Left hindlimb (tissue), 1 donor: ENCODE data around the gene GPR61.
A peak's percentile ranks its signal among the peaks of the same experiment; 100 is the strongest.

Source experiments
- DNase-seq: peaks from one replicate; pipeline ENCODE4 v3.0.0-alpha.2; 2018

Gene GPR61

DNA sequence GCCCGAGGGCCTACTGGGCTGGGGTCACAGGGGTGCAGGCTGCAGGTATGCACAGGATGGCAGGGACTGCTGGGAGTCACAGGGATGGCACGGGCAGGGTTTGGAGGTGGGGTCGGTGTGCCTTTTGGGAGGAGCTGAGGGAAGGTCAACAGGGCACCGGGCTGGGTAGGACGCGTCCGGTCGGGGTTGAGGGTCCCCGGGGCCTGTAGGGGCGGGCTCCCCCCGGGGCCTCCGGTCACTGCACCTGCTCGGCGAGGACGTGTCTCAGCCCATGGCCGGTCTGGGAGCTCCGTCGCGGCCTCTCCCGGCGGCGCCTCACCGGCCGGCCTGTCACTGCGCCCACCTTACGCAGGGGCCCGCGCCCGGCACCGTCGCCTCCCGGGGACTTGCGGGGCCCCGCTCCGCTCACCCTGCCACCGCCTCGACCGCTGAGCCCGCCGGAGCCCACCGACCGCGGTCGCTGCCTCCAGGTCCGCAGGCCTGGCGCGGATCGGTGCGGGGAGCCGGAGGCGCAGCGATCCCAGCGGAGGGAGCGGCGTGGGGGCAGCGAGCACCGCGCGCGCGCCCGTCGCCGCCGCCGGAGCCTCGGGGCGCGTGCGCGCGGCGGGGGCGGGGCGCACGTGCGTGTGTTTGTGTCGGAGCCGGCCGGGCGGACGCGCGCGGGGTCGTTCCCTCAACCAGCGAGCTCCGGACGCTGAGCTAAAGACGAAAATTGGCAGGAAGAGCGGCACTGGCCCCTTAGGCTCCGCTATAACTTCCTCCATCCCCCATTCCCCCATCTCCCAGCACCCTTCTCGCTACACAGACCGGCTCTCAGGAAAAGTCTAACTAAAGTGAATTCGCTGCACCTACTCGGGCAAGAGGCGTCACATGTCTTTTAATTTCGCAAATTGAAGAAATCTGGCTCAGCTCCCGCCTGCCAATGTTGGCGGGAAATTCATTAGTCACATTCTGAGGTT, 30.2 kb upstream of the GPR61 start, which contains the start of gene AMIGO1:
Gene AMIGO1, minus strand, starts transcription at position 552 of the 959 bp plus-strand sequence. CDS start 815 bp downstream, outside the sequence.
- peak; percentile 75 for DNase-seq

DNA sequence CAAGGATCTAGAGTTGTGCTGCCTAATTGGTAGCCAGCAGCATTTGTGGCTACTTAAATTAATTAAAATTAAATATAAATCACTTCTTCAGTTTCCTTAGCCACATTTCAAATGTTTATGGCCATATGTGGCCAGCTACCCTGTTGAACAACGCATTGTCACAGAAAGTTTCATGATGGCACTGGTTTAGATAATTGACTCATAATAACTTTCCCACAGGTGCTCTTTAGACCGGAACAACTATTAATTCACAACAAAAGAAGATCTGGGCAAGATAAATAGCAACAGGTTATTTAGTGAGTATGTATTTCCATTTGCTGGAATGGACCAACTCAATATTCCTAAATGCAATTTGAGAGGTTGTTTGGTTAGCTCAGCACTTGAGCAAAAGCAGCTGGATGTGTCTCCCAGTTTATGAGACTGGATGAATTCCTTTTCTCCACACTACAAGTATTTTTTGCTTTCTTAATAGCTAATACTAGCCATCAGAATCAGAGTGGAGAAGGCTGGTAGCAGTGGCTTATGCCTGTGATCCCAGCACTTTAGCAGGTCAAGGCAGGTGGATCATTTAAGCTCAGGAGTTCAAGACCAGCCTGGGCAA, 26.5 kb upstream of the GPR61 start:
- no peak for DNase-seq

DNA sequence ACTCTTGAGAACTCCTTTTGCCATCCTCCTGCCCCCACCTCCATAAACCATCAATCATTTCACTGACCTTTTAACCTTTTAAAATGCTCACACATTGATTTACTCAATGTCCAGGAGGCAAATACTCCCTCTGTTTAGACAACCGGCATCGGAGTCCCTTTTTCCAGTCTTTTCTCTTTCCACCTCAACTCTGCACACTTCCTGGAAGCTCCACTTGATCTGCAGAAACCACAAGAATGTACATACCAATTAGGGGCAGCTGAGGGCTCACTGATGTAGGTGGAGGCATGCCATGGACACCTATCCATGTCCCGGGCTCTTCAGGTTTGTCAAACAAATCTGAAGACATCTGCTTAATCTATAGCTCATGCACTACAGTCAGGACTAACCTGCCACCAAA, 24.8 kb upstream of the GPR61 start:
- no peak for DNase-seq

DNA sequence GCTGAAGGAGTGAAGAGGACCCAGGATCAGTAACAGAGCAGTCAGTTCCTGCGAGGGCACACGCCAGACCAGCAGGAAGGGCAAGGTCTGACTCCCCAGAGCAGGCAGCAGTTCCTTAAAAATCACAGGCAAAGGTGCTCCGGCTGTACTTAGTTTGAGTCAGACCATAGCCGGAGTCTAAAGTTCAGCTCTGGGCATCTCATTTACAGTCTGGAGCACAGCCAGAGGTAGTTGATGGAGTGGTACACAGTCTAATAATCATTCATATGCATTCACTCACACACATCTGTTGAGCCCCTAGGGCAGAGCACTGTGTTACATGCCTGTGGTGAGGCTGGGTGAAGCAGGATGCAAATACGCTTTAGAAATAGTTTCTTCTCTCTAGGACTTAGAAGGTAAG, 22.8 kb upstream of the GPR61 start:
- DNase-seq, result no peak

DNA sequence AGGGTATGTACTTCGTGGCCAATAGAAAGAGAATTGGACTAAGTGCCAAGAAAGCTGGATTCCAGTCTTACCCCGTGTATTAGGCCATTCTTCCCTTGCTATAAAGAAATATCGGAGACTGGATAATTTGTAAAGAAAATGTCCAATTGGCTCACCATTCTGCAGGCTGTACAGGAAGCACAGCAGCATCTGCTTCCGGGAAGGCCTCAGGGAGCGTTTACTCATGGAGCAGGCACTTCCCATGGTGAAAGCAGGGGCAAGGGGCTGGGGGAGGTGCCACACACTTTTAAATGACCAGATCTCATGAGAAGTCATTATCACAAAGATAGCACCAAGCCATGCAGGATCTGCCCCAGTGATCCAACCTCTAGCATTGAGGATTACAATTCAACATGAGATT, 22.3 kb upstream of the GPR61 start:
- no peak for DNase-seq

DNA sequence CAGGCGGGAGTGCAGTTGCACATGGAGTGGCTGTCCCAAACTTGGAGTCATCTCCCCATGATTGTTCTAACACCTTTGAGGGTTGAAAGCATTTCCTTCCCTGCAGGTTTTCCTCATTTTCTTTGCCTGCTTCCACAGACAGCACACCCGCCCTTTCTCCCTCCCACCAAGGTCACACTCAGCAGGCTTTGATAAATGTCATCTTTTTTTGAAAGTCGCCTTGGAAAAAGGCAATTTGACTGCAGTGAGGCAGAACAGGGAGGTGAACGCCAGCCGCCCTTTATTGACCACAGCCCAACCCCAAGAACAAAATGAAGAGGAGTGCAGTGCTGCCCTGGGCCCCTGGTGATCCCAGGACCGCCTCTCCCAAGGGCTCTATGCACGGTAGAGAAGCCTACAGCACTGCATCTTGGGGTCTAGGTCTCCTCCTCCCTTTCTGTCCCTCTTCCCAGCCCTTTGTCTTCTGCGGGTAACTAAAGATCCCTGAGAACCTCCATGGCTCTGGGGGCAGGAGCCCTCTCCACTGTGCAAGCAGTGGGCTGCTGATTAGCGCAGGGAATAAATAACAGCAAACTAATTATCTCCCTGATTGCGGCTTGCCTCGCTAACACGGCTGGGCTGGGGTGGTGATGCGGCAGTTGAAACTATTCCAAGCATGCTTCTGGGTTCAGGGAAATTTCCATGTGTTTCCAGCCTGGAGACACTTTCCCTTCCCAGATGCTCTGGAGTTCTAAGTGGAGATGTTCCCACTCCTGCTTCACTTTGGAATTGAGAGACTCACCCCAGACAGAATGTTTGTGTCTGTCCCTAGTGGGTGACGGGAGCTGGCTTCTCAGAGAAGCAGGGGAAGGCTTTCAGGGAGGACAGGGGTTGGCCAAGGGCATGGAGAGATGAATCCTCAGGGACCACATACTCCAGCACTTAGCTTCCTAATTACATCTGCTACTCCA, 18.4 kb upstream of the GPR61 start:
- DNase-seq, result no peak

DNA sequence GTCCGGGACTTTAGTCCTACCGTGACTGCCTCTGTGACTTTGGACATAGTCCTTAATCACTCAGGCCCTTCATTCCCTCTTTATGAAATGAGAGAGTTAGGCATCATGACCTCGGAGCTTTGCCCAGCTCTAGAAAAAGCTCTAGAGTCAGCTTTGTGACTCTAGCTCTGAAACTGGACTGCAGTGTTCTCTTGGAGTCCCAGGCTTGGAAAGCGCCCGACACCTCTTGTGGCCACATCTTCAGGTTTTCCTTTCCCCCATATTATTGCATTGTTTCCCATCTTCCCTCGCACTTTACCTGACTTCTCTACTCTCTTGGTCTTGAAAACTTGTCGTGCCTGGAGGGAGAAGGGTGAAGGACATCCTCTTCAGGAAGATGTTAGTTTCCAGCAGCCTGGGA, 17.6 kb upstream of the GPR61 start:
- no peak for DNase-seq

DNA sequence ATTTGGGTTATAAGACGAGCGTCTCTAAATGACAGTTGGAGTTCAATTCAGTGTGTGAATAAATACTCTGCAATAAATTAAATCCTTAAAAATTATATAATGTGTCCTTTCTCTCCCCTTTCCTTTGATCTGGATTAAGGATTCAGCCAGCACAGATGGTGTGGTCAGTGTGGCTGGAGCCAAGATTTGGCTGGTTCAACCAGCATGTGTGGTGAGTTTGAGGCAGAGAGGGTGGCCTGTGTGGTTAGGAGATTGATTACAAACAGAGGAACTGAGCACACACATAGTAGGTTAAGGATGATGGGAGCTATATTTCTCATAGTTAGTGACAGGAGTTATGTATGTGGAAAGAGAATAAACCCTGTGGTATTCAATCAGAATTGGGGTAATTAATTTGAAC, 16.0 kb upstream of the GPR61 start:
- DNase-seq, result no peak

DNA sequence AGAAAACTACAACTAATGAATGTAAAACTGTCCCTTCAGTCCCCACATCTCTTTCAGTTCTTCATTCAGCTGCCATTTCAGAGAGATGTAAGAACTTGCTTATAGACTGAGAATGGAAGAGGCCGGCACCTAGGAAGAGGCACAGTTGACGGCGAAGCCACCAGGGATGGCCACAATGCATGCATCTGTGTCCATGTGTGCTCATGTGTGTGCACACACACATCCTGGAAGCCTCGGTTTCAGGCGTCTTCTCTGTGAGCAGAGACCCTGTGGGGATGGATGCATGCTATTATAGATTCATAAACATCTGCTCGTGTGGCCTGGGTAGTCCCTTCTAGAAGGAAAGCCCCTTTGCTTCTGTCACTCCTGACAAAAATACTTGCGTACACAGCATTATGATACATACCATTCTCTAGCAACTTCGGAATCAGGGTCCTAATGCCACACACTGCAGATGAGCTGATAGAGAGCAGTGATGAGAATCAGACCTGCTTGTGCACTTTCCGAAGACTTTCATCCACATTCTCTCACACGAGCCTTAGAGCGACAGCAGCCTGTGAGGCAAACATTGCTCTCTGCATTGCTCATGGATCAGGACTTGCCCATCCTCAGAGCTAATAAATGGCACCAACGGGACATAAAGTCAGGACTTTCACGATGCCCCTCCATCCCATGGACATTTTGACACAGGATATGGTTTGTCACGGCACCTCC, 12.4 kb upstream of the GPR61 start:
- no peak for DNase-seq

DNA sequence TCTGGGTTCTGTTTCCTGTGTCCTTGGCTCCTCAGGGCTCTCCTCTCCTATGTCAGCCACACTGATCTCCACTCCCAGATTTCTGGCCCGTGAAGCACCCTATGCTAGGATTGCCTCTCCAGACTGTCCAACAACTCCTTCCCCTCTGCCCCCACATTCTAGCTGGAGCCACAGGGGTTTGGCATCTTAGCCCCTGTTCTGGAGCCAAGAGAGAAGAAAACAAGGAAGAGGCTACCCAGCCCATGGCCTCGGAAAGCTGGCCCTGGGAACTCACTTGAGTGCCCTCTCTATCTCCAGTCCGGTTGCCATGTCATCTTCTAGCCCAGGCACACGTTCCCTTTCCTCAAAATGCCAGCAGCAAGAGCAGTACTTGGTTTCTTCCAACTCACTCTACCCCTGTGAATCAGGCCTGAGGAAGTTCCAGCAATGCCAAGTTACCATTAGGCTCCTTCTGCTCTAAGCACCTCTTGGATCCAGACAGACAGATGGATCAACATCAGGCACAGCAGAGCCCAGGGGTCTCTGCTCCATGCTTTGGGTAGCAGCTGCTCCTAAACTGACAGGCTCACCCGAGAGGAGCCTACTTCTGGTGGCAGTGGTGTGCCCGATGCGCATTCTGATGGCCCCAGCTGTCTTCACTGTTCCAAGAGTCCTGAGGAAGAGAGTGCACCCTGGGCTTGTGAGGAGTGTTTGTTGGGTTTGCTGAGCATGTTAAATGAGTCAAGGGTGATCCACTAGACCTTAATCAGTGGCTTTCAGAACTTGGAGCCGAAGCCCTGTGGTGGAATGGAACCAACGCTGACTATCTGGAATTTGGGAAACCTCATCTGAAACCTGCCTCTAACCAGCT, 11.6 kb upstream of the GPR61 start:
- DNase-seq, result no peak

DNA sequence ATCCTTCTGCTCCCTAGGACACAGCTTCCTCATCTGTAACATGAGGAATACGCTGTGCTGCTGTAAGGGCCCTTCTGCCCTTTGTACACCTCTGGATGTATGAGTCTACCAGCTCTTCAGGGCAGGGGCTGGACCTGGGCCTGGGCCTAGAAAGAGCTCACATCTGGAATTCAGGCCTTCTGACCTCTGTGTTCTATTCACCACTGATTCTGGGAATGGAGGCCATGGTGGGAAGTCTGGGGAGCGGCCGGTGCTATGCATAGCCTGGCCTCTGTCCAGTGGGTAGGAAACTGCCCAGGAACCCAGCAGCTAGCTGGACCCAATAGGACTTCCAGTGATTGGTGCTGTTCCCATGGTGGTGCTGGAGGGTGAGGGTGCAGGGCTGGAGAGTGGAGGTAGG, 11.0 kb upstream of the GPR61 start:
- DNase-seq, result no peak

DNA sequence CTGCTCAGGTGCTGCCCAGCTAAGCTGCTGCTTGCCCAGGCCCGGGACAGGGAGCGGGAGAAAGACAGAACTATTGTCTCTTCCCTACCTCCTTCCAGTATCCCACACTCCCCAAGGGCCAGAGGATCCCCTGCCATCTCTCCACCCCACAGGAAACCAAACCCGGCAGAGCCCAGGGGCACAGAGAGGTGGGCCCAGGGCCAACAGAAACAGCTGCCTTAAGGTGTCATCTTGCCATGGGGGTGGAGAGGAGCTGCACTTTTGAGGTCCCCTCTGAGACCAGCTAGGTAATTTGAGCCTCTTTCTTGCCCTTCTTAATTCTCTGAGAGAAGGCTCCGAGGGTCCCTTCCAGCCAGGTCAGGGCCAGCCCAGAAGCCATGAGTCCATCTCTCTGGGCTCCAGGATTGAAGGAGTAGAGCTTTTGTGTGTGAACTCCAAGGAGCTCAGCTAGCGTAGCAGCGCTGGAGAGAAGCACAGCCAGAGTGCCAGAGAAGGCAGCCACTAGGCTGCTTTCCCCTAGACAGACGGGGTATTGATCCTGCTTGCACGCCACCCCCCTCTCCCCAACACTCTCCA, 9.7 kb upstream of the GPR61 start:
- peak; percentile 61 for DNase-seq

DNA sequence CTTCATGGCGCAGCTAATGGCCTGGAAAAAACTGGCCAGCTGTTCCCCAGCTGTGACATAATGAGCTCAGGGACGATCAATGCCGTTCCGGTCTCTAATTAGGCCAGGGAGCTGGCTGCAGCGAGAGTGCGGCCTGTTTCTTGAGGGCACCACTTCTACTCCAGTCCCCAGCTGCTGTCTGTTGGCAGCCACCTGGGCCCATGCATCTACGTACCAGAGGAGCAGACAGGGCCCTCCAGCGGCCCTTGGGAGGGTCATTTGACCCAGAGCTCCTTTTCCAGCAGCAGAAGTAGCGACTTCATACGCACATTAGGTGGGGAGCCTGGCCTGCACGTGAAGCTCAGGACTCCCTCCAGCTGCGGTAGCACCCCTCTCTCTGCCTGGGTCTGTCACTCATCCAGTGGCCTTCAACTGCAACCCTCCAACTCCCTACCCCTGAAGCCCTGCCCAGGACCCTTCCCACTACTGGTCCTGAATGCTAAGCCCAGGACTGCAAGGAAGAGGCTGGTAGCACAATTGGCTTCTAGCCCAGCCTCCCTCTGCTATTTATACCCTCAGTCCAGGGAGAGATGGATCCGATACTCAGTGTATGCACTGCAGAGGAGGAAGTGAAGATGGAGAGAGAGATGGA, 9.1 kb upstream of the GPR61 start:
- peak; percentile 77 for DNase-seq

DNA sequence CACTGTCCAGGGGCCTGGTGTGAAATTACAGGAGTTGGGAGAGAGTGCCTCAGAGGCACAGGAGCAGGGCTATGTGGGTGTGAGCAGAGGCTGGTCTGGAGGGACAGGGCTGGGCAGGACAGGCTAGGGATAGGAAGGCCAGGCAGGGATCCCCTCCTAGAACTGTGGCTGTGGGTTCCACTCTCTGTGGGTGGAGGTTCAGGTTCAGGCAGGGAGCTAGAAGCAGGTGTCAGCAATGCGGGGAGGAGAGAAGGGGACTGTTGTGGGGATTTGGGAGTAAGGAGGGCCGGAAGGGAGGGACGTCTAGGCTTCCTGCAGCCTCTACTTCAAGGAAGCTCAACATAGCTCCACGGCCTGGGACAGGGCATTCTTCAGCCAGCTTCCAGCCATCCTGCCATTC, 8.3 kb upstream of the GPR61 start:
- DNase-seq, result no peak

DNA sequence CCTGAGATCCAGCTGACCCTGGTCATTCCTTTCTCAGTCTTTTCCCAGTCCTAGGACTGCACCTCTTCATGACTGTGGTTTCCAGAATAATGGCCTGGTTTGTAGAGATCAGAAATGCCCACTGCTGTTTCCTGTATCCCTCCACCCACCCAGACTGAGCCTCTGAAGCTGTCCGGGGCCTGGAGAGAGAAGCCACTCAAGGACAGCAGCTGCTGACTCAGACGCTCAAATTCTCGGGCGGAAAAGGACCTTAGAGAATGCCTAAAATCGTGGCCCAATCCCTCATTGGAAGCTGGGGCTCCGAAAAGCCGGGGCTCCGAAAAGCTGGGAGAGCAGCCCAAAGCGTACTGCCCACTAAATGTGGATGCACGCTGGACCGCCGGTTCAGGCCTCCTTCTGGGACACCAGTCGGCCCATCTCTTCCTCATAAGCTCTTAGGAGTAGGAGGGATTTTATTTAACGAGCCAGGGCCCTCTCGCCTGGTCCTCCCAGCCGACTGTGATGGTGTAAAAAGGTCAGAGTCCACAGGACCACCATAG, 7.8 kb upstream of the GPR61 start:
- DNase-seq, result no peak

DNA sequence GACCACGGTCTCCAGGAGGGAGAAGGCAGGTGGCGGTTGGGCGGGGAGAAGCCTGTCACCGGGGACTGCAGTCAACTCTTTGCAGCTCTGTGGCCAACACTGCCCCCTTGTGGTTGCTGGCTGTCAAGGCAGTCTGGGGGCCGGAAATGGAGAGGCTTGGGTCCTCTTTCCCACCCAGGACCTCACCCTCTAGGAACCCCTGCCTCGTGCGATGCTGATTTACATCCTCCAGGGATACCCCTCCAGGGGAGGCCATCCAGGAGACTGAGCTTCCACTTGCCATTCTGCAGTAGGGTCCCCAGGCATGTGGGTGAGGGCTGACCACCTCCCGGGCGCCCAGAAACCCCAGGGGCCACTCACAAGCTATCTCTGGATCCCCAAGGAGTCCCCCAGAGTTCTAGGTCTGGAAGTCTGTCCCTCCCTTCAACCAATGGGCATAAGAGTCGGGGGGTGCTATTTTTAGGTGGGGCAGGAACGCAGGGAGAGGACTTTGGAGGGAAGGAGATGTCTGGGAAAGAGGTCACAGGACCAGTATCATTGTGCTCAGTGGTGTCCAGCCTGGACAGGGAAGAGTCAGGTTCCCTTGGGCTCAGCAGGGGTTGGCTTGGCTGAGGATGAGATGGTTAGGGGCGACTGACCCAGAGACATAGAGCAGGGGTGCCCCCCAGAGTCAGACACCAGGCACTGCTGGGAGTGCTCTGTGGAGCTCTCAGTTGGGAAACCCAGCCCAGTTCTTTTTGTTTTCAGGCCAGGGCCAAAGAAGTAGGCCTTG, 7.1 kb upstream of the GPR61 start:
- DNase-seq, result peak; percentile 85

DNA sequence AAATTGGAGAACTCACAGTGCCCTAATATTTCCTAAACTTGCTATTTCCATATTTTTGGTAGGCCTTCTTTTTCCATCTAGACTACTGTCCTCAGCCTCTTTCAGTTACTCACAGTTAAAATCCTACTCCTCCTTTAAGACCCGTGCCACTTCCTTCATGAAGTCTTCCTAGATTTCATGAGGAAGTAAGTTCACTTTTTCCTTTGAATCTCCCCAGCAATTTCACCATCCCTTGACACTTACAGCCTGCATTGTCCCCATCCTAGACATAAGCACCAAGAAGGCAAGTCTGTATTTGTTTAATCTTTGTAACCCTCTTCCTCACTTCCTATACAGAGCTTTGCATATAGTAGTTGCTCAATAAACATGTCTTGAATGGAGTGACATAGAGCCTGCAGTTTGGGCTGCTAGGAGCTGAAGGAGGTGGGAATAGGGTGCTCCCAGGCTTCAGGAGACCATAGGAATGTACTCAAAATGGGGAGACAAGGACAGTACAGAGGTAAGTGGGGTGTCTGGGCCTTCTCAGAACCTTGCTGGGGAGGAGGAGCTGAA, 5.3 kb upstream of the GPR61 start:
- no peak for DNase-seq

DNA sequence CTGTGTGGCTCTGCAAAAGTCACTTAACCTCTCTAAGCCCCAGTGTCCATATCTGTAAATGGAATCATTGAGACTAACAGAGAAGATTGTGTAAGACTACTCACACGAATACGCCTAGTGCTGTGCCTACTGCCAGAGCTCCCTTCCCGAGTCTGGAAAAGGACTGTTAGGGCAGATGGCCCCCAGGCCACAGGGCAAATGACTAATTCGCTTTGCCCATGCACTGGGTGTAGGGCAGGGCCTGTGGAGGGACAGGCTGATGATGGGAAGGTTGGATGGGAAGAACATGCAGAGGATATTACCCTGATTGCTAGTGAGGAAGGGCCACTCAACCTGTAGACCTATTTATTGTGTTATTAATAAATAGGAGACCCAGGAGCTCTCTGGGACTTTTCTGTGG, 4.2 kb upstream of the GPR61 start:
- DNase-seq, result no peak

DNA sequence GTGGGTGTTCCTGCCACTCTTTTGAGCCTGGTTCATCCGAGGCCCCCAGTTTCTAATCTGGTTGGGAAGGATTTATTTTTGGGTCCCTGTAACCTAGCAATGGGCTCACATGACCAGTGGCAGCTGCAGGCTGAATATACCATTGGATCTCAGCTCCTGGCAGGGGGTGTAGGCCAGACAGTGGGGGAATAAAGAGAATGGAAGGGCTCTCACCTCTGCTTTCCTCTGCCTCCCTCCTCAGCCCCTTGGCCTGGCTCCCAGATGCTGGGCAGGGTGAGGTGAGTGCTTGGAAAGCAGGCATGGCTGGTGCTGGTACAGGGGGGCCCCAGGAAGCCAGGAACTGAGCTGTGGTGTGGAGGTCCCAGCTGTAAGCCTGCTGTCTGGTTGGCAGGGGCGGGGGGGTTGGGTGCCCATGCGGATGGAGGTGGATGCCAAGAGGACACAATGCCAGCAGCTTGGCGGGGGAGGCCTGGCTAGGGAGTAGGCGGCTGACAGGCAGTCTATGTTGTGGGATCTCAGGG, 3.6 kb upstream of the GPR61 start:
- DNase-seq, result no peak
